Left renal pelvis (tissue), 4 donors: ENCODE data around the gene PUM2. TPM values are rescaled to one million over a fixed set of nuclear protein-coding genes. Genes with fewer than 3 reads are reported as not detected.

Source experiments
- DNase-seq, 4 donors: peaks; one replicate each; pipeline ENCODE4 v3.0.0-alpha.2; 2013; ENCODE audit warnings: low read depth in 4 of 4, low spot score in 3 of 4
- polyA plus RNA-seq, 4 donors: library from polyadenylated mRNA; unstranded; fragments of 120-200 nt; gene quantifications; one replicate each; pipeline ENCODE4 v1.2.1, GENCODE V29; 2013; ENCODE audit not compliant: insufficient read length in 4 of 4

Gene PUM2
- polyA plus RNA-seq, 4 donors = 79.2 to 126 (median 111) TPM

GRCh38 chr2:20349513-20349921 lies 1.1 kb downstream of the PUM2 start:
- DNase-seq = no peak

- no peak for DNase-seq
Measured at GRCh38 chr2:20348542-20348941, 2.1 kb downstream of the PUM2 start.

GRCh38 chr2:20346565-20347381 lies 3.9 kb downstream of the PUM2 start:
- DNase-seq = no peak

GRCh38 chr2:20343128-20343527 lies 7.5 kb downstream of the PUM2 start:
- DNase-seq = no peak

- no peak for DNase-seq
Measured at GRCh38 chr2:20339012-20339411, 11.6 kb downstream of the PUM2 start.

GRCh38 chr2:20334605-20335203 lies 15.9 kb downstream of the PUM2 start:
- no peak for DNase-seq

- DNase-seq = no peak
Measured at GRCh38 chr2:20333738-20334137, 16.9 kb downstream of the PUM2 start.

GRCh38 chr2:20330192-20330591 lies 20.5 kb downstream of the PUM2 start:
- DNase-seq = no peak

- DNase-seq = no peak
Measured at GRCh38 chr2:20327370-20327769, 23.3 kb downstream of the PUM2 start.

- no peak for DNase-seq
Measured at GRCh38 chr2:20326163-20326780, 24.4 kb downstream of the PUM2 start.

- no peak for DNase-seq
Measured at GRCh38 chr2:20322527-20323300, 27.9 kb downstream of the PUM2 start.

- DNase-seq = no peak
Measured at GRCh38 chr2:20317690-20318089, 33.0 kb downstream of the PUM2 start.

- DNase-seq = no peak
Measured at GRCh38 chr2:20317197-20317596, 33.4 kb downstream of the PUM2 start.

GRCh38 chr2:20314562-20315501 lies 35.8 kb downstream of the PUM2 start:
- no peak for DNase-seq

GRCh38 chr2:20313659-20314058 lies 37.0 kb downstream of the PUM2 start:
- no peak for DNase-seq

GRCh38 chr2:20309001-20309400 lies 41.6 kb downstream of the PUM2 start:
- no peak for DNase-seq

- DNase-seq = no peak
Measured at GRCh38 chr2:20307311-20307710, 43.3 kb downstream of the PUM2 start.

GRCh38 chr2:20304411-20304810 lies 46.2 kb downstream of the PUM2 start:
- DNase-seq = no peak

GRCh38 chr2:20303966-20304365 lies 46.7 kb downstream of the PUM2 start:
- DNase-seq = no peak

GRCh38 chr2:20302019-20302418 lies 48.6 kb downstream of the PUM2 start:
- no peak for DNase-seq
